Keratinocyte (primary cell): ENCODE results near the gene RARS1.

Source experiments
- EZH2 ChIP-seq: IDR thresholded peaks from one replicate; pipeline ENCODE4 v1.6.1; 2012; ENCODE audit warnings: inconsistent platforms, mild to moderate bottlenecking, low read length, moderate library complexity
- TF ChIP-seq, protein P1 (sequence below), 3 experiments: IDR thresholded peaks in 1 of 3; conservative IDR thresholded peaks in 1 of 3; optimal IDR thresholded peaks in 1 of 3; 2 replicates in 2 of 3; 3 replicates in 1 of 3; pipeline versions ENCODE3 to v1.5.1; 2011; ENCODE audit warnings: low read length in 3 of 3, mild to moderate bottlenecking in 3 of 3, moderate library complexity in 2 of 3, control low read depth in 1 of 3, inconsistent platforms in 1 of 3; ENCODE audit not compliant: insufficient read depth in 2 of 3; ENCODE audit errors: extremely low read depth in 1 of 3

DNA sequence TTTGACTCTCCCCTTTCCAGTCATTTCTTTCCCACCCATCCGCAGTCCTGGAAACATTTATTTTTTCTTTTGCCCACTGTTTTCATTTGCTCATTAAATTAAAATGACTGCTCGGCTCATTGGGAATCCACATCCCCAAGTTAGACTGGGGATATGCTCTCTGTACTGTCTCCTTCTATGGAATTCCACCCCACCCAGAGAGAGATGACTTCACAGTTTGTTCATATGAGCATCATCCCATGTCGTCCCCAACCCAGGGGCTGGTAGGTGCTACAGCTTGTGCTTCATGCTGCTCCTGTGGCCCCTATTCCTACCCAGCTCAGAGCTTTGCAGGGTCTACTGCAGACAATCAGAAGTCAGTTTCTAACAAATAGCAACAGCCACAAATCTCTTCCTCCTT lies 16.5 kb upstream of the RARS1 start:
- no peak for TF ChIP-seq EZH2
- TF ChIP-seq, protein P1, sequence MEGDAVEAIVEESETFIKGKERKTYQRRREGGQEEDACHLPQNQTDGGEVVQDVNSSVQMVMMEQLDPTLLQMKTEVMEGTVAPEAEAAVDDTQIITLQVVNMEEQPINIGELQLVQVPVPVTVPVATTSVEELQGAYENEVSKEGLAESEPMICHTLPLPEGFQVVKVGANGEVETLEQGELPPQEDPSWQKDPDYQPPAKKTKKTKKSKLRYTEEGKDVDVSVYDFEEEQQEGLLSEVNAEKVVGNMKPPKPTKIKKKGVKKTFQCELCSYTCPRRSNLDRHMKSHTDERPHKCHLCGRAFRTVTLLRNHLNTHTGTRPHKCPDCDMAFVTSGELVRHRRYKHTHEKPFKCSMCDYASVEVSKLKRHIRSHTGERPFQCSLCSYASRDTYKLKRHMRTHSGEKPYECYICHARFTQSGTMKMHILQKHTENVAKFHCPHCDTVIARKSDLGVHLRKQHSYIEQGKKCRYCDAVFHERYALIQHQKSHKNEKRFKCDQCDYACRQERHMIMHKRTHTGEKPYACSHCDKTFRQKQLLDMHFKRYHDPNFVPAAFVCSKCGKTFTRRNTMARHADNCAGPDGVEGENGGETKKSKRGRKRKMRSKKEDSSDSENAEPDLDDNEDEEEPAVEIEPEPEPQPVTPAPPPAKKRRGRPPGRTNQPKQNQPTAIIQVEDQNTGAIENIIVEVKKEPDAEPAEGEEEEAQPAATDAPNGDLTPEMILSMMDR (optimal IDR thresholded peaks at IDR 0.05 in 1 of 3, IDR thresholded peaks at IDR 0.05 in 1 of 3, conservative IDR thresholded peaks at IDR 0.05 in 1 of 3; ENCODE audit: extremely low read depth in 1 of 3, insufficient read depth in 2 of 3, low read length in 3 of 3): no peak
